HepG2 (cell line): Measurements from ENCODE around the gene POC1B. TPM values are rescaled to one million over a fixed set of nuclear protein-coding genes. Genes with fewer than 3 reads are reported as not detected.

Experiments
- CC2D1A ChIP-seq: sonication (generic); formaldehyde crosslinking; IDR thresholded peaks from 2 replicates; pipeline ENCODE4 v1.8.1; 2023; ENCODE audit warnings: mild to moderate bottlenecking, missing genetic modification reagents
- FOXC1 ChIP-seq: sonication (generic); formaldehyde crosslinking; IDR thresholded peaks from 2 replicates; pipeline ENCODE4 v1.8.0; 2022; ENCODE audit warnings: mild to moderate bottlenecking, missing genetic modification reagents, borderline replicate concordance
- GABPB1 ChIP-seq: IDR thresholded peaks from 2 replicates; pipeline ENCODE4 v1.6.1; 2016; ENCODE audit warnings: mild to moderate bottlenecking, missing genetic modification reagents, moderate library complexity, missing compliant biosample characterization
- KAT7 ChIP-seq: IDR thresholded peaks from 2 replicates; pipeline ENCODE4 v1.6.1; 2018; ENCODE audit warnings: borderline replicate concordance, missing compliant biosample characterization
- NFE2L2 ChIP-seq: fragments of 150-350 bp; IDR thresholded peaks from 2 replicates; pipeline ENCODE4 v1.6.1; 2014; ENCODE audit warnings: low read length
- REPIN1 ChIP-seq: sonication (generic); formaldehyde crosslinking; IDR thresholded peaks from 2 replicates; pipeline ENCODE4 v1.8.0; 2022; ENCODE audit warnings: missing genetic modification reagents, low read depth, mild to moderate bottlenecking, borderline replicate concordance
- SALL1 ChIP-seq: sonication (generic); formaldehyde crosslinking; IDR thresholded peaks from 2 replicates; pipeline ENCODE4 v1.8.0; 2022; ENCODE audit warnings: mild to moderate bottlenecking, missing genetic modification reagents
- SATB2 ChIP-seq: sonication (generic); formaldehyde crosslinking; IDR thresholded peaks from 2 replicates; pipeline ENCODE4 v1.5.0; 2020; ENCODE audit warnings: missing genetic modification reagents
- SIX4 ChIP-seq: sonication (generic); formaldehyde crosslinking; IDR thresholded peaks from 2 replicates; pipeline ENCODE4 v1.4.0; 2020; ENCODE audit warnings: missing genetic modification reagents
- SNAI1 ChIP-seq: sonication (generic); formaldehyde crosslinking; IDR thresholded peaks from 2 replicates; pipeline ENCODE4 v1.5.0; 2020; ENCODE audit warnings: mild to moderate bottlenecking, missing genetic modification reagents, borderline replicate concordance
- ZBTB42 ChIP-seq: sonication (generic); formaldehyde crosslinking; IDR thresholded peaks from 2 replicates; pipeline ENCODE4 v1.5.0; 2020; ENCODE audit warnings: mild to moderate bottlenecking, missing genetic modification reagents
- ZNF264 ChIP-seq: sonication (generic); formaldehyde crosslinking; IDR thresholded peaks from 2 replicates; pipeline ENCODE4 v1.4.0; 2020; ENCODE audit warnings: missing genetic modification reagents
- ZNF317 ChIP-seq: sonication (generic); formaldehyde crosslinking; IDR thresholded peaks from 2 replicates; pipeline ENCODE4 v1.5.0; 2020; ENCODE audit warnings: mild to moderate bottlenecking, missing genetic modification reagents
- ZNF749 ChIP-seq: sonication (generic); formaldehyde crosslinking; IDR thresholded peaks from 2 replicates; pipeline ENCODE4 v1.8.0; 2022; ENCODE audit warnings: mild to moderate bottlenecking, missing genetic modification reagents, moderate library complexity, borderline replicate concordance
- polyA plus RNA-seq, 8 experiments: library from polyadenylated mRNA; depleted of rRNA in 3 of 8; stranded (reverse) in 7 of 8; unstranded in 1 of 8; fragments of >200 nt; fragmentation: Illumina TruSeq in 4 of 8; extraction: Trizol in 4 of 8; gene quantifications; 2 replicates each; pipeline versions ENCODE4 v1.2.1 to v1.2.3, GENCODE V29; 2011 to 2016; ENCODE audit warnings: low read depth in 4 of 8, missing spikeins in 1 of 8, mixed read lengths in 1 of 8; ENCODE audit not compliant: insufficient read depth in 1 of 8
- total RNA-seq, 5 experiments: library from RNA; depleted of rRNA; stranded (reverse); fragments of >200 nt; fragmentation: Illumina TruSeq; extraction: Trizol; gene quantifications; 2 replicates each; pipeline ENCODE4 v1.2.3, GENCODE V29; 2016; ENCODE audit warnings: low read depth in 1 of 5
- TF ChIP-seq, protein P1 (sequence below): sonication (generic); formaldehyde crosslinking; conservative IDR thresholded peaks from 2 replicates; pipeline ENCODE4 v1.4.0; 2020; ENCODE audit warnings: missing genetic modification reagents
- TF ChIP-seq, protein P2 (sequence below): sonication (generic); formaldehyde crosslinking; IDR thresholded peaks from 2 replicates; pipeline ENCODE4 v1.4.0; 2020; ENCODE audit warnings: mild to moderate bottlenecking, missing genetic modification reagents
- TF ChIP-seq, protein P3 (sequence below): sonication (generic); formaldehyde crosslinking; IDR thresholded peaks from 2 replicates; pipeline ENCODE4 v1.5.0; 2020; ENCODE audit warnings: mild to moderate bottlenecking, missing genetic modification reagents
- TF ChIP-seq, protein P4 (sequence below): sonication (generic); formaldehyde crosslinking; IDR thresholded peaks from 2 replicates; pipeline ENCODE4 v1.8.1; 2023; ENCODE audit warnings: mild to moderate bottlenecking, moderate library complexity, missing genetic modification reagents
- TF ChIP-seq, protein P5 (sequence below): sonication (generic); formaldehyde crosslinking; IDR thresholded peaks from 2 replicates; pipeline ENCODE4 v1.9.0; 2021; ENCODE audit warnings: missing genetic modification reagents, mild to moderate bottlenecking, borderline replicate concordance
- TF ChIP-seq, protein P6 (sequence below): sonication (generic); formaldehyde crosslinking; IDR thresholded peaks from 2 replicates; pipeline ENCODE4 v1.4.0; 2020; ENCODE audit warnings: mild to moderate bottlenecking, missing genetic modification reagents

The POC1B gene
- total and polyA plus RNA-seq, 2 of the 13 experiments (the other 11 are each of a cell fraction or from before 2014, with no cell fraction given), result 9.3 to 11.0 TPM

DNA sequence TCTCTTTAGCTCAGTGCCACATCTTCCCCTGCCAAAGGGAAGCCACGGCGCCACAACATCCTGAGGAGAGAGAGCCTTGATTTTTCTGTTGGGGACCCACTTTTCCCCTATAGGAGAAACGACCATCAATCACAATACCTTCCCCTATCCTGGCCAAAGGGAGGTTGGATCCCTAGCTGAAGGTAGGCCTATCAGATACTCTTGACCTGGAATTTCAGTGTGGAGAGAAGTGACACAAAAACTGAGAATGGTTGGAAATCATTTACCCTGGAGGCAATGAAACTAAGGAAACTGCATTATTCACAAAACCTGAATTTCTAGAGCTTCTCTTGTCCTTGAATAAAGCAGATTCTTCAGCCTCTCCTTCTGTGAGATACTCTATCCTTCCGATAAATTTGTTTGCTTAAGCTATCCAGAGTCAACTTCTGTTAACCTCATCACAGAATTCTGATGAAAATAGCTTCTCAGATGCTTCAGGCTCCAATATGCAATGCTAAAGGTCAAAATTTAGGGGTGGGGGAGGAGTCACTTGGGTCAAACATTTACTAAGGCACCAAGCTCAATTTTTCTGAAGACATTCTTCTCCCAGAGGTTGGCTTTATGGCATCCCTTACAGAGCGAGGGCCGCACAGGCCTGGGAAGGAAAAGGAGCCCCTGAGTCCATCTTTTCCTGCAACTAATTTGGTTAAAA is 146.6 kb downstream of the POC1B start (continued):
- TF ChIP-seq, protein P1, sequence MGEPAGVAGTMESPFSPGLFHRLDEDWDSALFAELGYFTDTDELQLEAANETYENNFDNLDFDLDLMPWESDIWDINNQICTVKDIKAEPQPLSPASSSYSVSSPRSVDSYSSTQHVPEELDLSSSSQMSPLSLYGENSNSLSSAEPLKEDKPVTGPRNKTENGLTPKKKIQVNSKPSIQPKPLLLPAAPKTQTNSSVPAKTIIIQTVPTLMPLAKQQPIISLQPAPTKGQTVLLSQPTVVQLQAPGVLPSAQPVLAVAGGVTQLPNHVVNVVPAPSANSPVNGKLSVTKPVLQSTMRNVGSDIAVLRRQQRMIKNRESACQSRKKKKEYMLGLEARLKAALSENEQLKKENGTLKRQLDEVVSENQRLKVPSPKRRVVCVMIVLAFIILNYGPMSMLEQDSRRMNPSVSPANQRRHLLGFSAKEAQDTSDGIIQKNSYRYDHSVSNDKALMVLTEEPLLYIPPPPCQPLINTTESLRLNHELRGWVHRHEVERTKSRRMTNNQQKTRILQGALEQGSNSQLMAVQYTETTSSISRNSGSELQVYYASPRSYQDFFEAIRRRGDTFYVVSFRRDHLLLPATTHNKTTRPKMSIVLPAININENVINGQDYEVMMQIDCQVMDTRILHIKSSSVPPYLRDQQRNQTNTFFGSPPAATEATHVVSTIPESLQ (CRISPR knock-in tag), result no peak
- TF ChIP-seq, protein P2, sequence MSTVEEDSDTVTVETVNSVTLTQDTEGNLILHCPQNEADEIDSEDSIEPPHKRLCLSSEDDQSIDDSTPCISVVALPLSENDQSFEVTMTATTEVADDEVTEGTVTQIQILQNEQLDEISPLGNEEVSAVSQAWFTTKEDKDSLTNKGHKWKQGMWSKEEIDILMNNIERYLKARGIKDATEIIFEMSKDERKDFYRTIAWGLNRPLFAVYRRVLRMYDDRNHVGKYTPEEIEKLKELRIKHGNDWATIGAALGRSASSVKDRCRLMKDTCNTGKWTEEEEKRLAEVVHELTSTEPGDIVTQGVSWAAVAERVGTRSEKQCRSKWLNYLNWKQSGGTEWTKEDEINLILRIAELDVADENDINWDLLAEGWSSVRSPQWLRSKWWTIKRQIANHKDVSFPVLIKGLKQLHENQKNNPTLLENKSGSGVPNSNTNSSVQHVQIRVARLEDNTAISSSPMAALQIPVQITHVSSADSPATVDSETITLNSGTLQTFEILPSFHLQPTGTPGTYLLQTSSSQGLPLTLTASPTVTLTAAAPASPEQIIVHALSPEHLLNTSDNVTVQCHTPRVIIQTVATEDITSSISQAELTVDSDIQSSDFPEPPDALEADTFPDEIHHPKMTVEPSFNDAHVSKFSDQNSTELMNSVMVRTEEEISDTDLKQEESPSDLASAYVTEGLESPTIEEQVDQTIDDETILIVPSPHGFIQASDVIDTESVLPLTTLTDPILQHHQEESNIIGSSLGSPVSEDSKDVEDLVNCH (CRISPR knock-in tag), result no peak
- TF ChIP-seq, protein P3, sequence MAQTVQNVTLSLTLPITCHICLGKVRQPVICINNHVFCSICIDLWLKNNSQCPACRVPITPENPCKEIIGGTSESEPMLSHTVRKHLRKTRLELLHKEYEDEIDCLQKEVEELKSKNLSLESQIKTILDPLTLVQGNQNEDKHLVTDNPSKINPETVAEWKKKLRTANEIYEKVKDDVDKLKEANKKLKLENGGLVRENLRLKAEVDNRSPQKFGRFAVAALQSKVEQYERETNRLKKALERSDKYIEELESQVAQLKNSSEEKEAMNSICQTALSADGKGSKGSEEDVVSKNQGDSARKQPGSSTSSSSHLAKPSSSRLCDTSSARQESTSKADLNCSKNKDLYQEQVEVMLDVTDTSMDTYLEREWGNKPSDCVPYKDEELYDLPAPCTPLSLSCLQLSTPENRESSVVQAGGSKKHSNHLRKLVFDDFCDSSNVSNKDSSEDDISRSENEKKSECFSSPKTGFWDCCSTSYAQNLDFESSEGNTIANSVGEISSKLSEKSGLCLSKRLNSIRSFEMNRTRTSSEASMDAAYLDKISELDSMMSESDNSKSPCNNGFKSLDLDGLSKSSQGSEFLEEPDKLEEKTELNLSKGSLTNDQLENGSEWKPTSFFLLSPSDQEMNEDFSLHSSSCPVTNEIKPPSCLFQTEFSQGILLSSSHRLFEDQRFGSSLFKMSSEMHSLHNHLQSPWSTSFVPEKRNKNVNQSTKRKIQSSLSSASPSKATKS (CRISPR knock-in tag), result no peak
- peak; percentile 43; the same call in 1 of the 2 replicates for TF ChIP-seq SALL1
- 0 out of 2 replicates have a peak, but pooled peaks have one; percentile 46 for TF ChIP-seq ZNF264
- no peak for TF ChIP-seq SATB2 (CRISPR knock-in tag)
- TF ChIP-seq GABPB1 (CRISPR knock-in tag), result no peak
- peak; percentile 33; the same call in 1 of the 2 replicates for TF ChIP-seq SIX4
- no peak for TF ChIP-seq ZBTB42 (CRISPR knock-in tag)
- TF ChIP-seq FOXC1 (CRISPR knock-in tag), result no peak
- TF ChIP-seq SNAI1 (CRISPR knock-in tag), result peak; percentile 26; the same call in 1 of the 2 replicates
- no peak for TF ChIP-seq NFE2L2
- TF ChIP-seq, protein P4, sequence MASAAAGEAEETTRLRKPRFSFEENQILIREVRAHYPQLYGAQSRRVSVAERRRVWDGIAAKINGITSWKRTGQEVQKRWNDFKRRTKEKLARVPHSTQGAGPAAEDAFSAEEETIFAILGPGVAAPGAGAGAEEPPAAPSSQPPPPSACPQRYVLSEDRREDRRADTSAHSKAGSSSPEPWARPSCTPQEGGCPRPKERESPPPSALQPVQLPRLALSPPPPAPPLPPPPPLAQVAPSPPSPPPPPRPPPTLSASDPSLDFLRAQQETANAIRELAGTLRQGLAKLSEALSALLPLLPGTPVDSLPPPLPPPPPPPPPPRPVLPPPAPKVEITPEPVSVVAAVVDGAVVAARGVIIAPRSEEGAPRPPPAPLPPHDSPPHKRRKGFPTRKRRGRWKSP (CRISPR knock-in tag), result peak; percentile 65; the same call in 1 of the 2 replicates
- TF ChIP-seq, protein P5, sequence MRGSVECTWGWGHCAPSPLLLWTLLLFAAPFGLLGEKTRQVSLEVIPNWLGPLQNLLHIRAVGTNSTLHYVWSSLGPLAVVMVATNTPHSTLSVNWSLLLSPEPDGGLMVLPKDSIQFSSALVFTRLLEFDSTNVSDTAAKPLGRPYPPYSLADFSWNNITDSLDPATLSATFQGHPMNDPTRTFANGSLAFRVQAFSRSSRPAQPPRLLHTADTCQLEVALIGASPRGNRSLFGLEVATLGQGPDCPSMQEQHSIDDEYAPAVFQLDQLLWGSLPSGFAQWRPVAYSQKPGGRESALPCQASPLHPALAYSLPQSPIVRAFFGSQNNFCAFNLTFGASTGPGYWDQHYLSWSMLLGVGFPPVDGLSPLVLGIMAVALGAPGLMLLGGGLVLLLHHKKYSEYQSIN (CRISPR knock-in tag), result no peak
- TF ChIP-seq REPIN1, result no peak
- TF ChIP-seq CC2D1A (CRISPR knock-in tag), result no peak
- TF ChIP-seq, protein P6, sequence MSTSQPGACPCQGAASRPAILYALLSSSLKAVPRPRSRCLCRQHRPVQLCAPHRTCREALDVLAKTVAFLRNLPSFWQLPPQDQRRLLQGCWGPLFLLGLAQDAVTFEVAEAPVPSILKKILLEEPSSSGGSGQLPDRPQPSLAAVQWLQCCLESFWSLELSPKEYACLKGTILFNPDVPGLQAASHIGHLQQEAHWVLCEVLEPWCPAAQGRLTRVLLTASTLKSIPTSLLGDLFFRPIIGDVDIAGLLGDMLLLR, result no peak
- TF ChIP-seq KAT7 (CRISPR knock-in tag), result no peak
- no peak for TF ChIP-seq ZNF749 (CRISPR knock-in tag)
- no peak for TF ChIP-seq ZNF317
